Measurements from ENCODE around the gene SPEF2. TPM values are rescaled to one million over a fixed set of nuclear protein-coding genes. Genes with fewer than 3 reads are reported as not detected.

Gene SPEF2
- total and polyA plus RNA-seq, 2 experiments from 2014 or later: 0.17 to 0.21 TPM

DNA sequence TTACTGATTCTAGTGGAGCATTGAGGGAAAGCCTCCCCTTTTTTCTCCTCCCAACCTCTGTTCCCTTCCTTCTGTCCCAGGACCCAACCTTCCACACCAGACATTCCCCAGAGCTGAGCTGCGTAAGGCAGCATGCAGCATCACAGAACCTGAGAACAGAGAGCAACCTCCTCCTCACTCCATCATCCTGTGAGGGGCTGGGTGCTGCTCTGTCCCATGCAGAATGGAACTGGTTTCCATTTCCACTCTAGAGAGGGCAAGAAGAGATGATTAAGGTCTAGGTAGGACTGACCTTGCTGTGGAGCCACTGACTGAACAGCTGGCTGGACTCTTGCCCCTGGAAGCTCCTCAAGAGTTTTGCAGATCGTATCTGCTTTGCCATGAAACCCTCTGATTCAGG, 208.9 kb downstream of the SPEF2 start:
- no peaks in the 10 kb centered on the region for H3F3A ChIP-seq (replicated peaks; ENCODE audit: low read depth)
- no peaks in the 10 kb centered on the region for H3K9me3 Mint-ChIP-seq
- H3K4me3 Mint-ChIP-seq: no peak overlapping the region
- H3K27ac ChIP-seq (ENCODE audit: low read depth): no peak overlapping the region
- no peaks in the 10 kb centered on the region for H3K4me1 ChIP-seq (ENCODE audit: insufficient read depth)
- no peak overlapping the region for H3K27ac Mint-ChIP-seq
- H3K27me3 ChIP-seq (ENCODE audit: insufficient read depth): no peaks in the 10 kb centered on the region
- H3K9me2 ChIP-seq (ENCODE audit: insufficient read depth): no peaks in the 10 kb centered on the region
- H4K20me1 ChIP-seq (replicated peaks; ENCODE audit: insufficient read depth): no peaks in the 10 kb centered on the region
- H3K4me1 Mint-ChIP-seq: no peaks in the 10 kb centered on the region
- TF ChIP-seq, protein P1, sequence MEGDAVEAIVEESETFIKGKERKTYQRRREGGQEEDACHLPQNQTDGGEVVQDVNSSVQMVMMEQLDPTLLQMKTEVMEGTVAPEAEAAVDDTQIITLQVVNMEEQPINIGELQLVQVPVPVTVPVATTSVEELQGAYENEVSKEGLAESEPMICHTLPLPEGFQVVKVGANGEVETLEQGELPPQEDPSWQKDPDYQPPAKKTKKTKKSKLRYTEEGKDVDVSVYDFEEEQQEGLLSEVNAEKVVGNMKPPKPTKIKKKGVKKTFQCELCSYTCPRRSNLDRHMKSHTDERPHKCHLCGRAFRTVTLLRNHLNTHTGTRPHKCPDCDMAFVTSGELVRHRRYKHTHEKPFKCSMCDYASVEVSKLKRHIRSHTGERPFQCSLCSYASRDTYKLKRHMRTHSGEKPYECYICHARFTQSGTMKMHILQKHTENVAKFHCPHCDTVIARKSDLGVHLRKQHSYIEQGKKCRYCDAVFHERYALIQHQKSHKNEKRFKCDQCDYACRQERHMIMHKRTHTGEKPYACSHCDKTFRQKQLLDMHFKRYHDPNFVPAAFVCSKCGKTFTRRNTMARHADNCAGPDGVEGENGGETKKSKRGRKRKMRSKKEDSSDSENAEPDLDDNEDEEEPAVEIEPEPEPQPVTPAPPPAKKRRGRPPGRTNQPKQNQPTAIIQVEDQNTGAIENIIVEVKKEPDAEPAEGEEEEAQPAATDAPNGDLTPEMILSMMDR (conservative IDR thresholded peaks at IDR 0.05; ENCODE audit: low read depth in 2 of 2): no peak
- TF ChIP-seq CREB1 (CRISPR knock-in tag; IDR thresholded peaks at IDR 0.05; ENCODE audit: low read depth) (no peak), ZNF331 (CRISPR knock-in tag; IDR thresholded peaks at IDR 0.05; ENCODE audit: low read depth) (no peak), JUNB (IDR thresholded peaks at IDR 0.05; ENCODE audit: unreplicated experiment) (no peak), NANOG (IDR thresholded peaks at IDR 0.05; ENCODE audit: borderline replicate concordance) (no peak), EZH2phosphoT487 (IDR thresholded peaks at IDR 0.05; ENCODE audit: unreplicated experiment) (no peak), ZNF114 (CRISPR knock-in tag; IDR thresholded peaks at IDR 0.05) (no peak), STAT1 (IDR thresholded peaks at IDR 0.05; ENCODE audit: unreplicated experiment) (no peak), EZH2 (IDR thresholded peaks at IDR 0.05; ENCODE audit: low read depth, unreplicated experiment) (no peak), POLR2AphosphoS5 (IDR thresholded peaks at IDR 0.05; ENCODE audit: low read depth) (no peak)
- TF ChIP-seq, protein P2, sequence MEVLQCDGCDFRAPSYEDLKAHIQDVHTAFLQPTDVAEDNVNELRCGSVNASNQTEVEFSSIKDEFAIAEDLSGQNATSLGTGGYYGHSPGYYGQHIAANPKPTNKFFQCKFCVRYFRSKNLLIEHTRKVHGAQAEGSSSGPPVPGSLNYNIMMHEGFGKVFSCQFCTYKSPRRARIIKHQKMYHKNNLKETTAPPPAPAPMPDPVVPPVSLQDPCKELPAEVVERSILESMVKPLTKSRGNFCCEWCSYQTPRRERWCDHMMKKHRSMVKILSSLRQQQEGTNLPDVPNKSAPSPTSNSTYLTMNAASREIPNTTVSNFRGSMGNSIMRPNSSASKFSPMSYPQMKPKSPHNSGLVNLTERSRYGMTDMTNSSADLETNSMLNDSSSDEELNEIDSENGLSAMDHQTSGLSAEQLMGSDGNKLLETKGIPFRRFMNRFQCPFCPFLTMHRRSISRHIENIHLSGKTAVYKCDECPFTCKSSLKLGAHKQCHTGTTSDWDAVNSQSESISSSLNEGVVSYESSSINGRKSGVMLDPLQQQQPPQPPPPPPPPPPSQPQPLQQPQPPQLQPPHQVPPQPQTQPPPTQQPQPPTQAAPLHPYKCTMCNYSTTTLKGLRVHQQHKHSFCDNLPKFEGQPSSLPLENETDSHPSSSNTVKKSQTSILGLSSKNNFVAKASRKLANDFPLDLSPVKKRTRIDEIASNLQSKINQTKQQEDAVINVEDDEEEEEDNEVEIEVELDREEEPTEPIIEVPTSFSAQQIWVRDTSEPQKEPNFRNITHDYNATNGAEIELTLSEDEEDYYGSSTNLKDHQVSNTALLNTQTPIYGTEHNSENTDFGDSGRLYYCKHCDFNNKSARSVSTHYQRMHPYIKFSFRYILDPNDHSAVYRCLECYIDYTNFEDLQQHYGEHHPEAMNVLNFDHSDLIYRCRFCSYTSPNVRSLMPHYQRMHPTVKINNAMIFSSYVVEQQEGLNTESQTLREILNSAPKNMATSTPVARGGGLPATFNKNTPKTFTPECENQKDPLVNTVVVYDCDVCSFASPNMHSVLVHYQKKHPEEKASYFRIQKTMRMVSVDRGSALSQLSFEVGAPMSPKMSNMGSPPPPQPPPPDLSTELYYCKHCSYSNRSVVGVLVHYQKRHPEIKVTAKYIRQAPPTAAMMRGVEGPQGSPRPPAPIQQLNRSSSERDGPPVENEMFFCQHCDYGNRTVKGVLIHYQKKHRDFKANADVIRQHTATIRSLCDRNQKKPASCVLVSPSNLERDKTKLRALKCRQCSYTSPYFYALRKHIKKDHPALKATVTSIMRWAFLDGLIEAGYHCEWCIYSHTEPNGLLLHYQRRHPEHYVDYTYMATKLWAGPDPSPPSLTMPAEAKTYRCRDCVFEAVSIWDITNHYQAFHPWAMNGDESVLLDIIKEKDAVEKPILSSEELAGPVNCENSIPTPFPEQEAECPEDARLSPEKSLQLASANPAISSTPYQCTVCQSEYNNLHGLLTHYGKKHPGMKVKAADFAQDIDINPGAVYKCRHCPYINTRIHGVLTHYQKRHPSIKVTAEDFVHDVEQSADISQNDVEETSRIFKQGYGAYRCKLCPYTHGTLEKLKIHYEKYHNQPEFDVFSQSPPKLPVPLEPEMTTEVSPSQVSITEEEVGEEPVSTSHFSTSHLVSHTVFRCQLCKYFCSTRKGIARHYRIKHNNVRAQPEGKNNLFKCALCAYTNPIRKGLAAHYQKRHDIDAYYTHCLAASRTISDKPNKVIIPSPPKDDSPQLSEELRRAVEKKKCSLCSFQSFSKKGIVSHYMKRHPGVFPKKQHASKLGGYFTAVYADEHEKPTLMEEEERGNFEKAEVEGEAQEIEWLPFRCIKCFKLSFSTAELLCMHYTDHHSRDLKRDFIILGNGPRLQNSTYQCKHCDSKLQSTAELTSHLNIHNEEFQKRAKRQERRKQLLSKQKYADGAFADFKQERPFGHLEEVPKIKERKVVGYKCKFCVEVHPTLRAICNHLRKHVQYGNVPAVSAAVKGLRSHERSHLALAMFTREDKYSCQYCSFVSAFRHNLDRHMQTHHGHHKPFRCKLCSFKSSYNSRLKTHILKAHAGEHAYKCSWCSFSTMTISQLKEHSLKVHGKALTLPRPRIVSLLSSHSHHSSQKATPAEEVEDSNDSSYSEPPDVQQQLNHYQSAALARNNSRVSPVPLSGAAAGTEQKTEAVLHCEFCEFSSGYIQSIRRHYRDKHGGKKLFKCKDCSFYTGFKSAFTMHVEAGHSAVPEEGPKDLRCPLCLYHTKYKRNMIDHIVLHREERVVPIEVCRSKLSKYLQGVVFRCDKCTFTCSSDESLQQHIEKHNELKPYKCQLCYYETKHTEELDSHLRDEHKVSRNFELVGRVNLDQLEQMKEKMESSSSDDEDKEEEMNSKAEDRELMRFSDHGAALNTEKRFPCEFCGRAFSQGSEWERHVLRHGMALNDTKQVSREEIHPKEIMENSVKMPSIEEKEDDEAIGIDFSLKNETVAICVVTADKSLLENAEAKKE (CRISPR knock-in tag; IDR thresholded peaks at IDR 0.05): no peak
- TF ChIP-seq, protein P3, sequence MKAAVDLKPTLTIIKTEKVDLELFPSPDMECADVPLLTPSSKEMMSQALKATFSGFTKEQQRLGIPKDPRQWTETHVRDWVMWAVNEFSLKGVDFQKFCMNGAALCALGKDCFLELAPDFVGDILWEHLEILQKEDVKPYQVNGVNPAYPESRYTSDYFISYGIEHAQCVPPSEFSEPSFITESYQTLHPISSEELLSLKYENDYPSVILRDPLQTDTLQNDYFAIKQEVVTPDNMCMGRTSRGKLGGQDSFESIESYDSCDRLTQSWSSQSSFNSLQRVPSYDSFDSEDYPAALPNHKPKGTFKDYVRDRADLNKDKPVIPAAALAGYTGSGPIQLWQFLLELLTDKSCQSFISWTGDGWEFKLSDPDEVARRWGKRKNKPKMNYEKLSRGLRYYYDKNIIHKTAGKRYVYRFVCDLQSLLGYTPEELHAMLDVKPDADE (IDR thresholded peaks at IDR 0.05): no peak
- TF ChIP-seq, protein P4, sequence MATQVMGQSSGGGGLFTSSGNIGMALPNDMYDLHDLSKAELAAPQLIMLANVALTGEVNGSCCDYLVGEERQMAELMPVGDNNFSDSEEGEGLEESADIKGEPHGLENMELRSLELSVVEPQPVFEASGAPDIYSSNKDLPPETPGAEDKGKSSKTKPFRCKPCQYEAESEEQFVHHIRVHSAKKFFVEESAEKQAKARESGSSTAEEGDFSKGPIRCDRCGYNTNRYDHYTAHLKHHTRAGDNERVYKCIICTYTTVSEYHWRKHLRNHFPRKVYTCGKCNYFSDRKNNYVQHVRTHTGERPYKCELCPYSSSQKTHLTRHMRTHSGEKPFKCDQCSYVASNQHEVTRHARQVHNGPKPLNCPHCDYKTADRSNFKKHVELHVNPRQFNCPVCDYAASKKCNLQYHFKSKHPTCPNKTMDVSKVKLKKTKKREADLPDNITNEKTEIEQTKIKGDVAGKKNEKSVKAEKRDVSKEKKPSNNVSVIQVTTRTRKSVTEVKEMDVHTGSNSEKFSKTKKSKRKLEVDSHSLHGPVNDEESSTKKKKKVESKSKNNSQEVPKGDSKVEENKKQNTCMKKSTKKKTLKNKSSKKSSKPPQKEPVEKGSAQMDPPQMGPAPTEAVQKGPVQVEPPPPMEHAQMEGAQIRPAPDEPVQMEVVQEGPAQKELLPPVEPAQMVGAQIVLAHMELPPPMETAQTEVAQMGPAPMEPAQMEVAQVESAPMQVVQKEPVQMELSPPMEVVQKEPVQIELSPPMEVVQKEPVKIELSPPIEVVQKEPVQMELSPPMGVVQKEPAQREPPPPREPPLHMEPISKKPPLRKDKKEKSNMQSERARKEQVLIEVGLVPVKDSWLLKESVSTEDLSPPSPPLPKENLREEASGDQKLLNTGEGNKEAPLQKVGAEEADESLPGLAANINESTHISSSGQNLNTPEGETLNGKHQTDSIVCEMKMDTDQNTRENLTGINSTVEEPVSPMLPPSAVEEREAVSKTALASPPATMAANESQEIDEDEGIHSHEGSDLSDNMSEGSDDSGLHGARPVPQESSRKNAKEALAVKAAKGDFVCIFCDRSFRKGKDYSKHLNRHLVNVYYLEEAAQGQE (IDR thresholded peaks at IDR 0.05; ENCODE audit: unreplicated experiment): no peak
- peaks cover 5% of the 10 kb centered on the region for H3K27me3 Mint-ChIP-seq (ENCODE audit: insufficient read depth, low read depth, poor library complexity)
- ATAC-seq (no peak), DNase-seq (ENCODE audit: low spot score) (no peak)
- no peaks in the 10 kb centered on the region for H3K79me2 ChIP-seq (replicated peaks; ENCODE audit: insufficient read depth)
- H2AFZ ChIP-seq: no peak overlapping the region
- H3K4me2 ChIP-seq: no peak overlapping the region
- no peaks in the 10 kb centered on the region for H3K36me3 Mint-ChIP-seq (ENCODE audit: low read depth)
- no peaks in the 10 kb centered on the region for H3K36me3 ChIP-seq (ENCODE audit: insufficient read depth)
- no peak overlapping the region for H3K4me3 ChIP-seq
